Duodenal mucosa (tissue), 2 donors: ENCODE data around the gene DCTN2.
A peak's percentile ranks its signal among the peaks of the same experiment; 100 is the strongest.

Experiments
- H3K27ac ChIP-seq: one replicate; pipeline ENCODE4 v1.7.0; 2013; ENCODE audit warnings: low read depth, low read length
- H3K27me3 ChIP-seq, 2 donors: one replicate each; pipeline ENCODE4 v1.7.0; 2013; ENCODE audit warnings: low read length in 2 of 2, control low read depth in 1 of 2; ENCODE audit not compliant: insufficient read depth in 2 of 2, control insufficient read depth in 1 of 2
- H3K36me3 ChIP-seq, 2 donors: one replicate each; pipeline ENCODE4 v1.7.0; 2013; ENCODE audit warnings: low read length in 2 of 2, control low read depth in 1 of 2; ENCODE audit not compliant: insufficient read depth in 2 of 2, control insufficient read depth in 1 of 2
- H3K4me1 ChIP-seq, 2 donors: one replicate each; pipeline ENCODE4 v1.7.0; 2013; ENCODE audit warnings: low read length in 2 of 2, control low read depth in 1 of 2; ENCODE audit not compliant: insufficient read depth in 2 of 2, control insufficient read depth in 1 of 2
- H3K4me3 ChIP-seq, 2 donors: one replicate each; pipeline ENCODE4 v1.7.0; 2013; ENCODE audit warnings: low read length in 2 of 2, low read depth in 1 of 2
- H3K9ac ChIP-seq, 2 donors: one replicate each; pipeline ENCODE4 v1.7.0; 2013; ENCODE audit warnings: low read length in 2 of 2, low read depth in 1 of 2
- H3K9me3 ChIP-seq, 2 donors: one replicate each; pipeline ENCODE4 v1.7.0; 2013; ENCODE audit warnings: low read length in 2 of 2, control low read depth in 1 of 2; ENCODE audit not compliant: control insufficient read depth in 1 of 2

The DCTN2 gene

DNA sequence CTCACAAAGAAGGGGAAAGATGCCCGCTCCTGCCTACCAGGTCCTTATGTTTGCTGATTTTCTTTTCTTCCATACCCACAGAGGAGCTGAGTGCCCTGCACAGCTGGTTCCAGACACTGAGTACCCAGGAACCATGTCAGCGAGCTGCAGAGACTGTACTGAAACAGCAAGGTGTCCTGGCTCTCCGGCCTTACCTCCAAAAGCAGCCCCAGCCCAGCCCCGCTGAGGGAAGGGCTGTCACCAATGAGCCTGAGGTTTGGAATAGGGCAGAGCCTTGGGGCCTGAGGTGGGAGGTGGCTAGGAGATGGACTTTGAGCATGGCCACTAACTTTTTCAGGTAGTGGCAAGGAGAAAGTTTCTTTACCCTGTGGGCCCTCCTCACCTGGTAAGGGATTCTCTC is 56.9 kb downstream of the DCTN2 start:
- Histone ChIP-seq H3K9me3 (no peaks in the 10 kb centered on the region), H3K4me1 (peaks cover 10 to 11% of the 10 kb centered on the region in 2 donors), H3K36me3 (peaks cover 19 to 35% of the 10 kb centered on the region in 2 donors), H3K9ac (no peak overlapping the region), H3K4me3 (no peak overlapping the region), H3K27me3 (no peaks in the 10 kb centered on the region), H3K27ac (no peak overlapping the region)

DNA sequence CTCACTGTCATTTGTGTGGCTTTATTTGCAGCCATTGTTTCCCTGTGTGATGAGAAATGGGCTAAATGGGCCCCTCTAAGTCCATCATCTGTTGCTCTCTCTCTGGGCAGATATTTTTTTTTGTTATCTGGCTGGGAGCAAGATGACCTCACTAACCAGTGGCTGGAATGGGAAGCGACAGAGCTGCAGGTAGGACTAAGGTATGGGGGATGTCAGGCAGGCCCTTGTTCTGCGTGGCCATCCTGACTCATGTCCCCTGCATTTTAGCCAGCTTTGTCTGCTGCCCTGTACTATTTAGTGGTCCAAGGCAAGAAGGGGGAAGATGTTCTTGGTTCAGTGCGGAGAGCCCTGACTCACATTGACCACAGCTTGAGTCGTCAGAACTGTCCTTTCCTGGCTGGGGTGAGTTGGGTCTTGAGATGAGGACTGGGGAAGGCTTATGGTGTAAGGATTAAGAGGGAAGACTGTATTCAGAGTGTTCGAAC is 57.8 kb downstream of the DCTN2 start:
- Histone ChIP-seq H3K4me1 (peaks cover 10 to 11% of the 10 kb centered on the region in 2 donors), H3K27me3 (no peaks in the 10 kb centered on the region), H3K9ac (peak overlapping the region in 1 of 2 donors; percentile 88), H3K4me3 (peak overlapping the region; percentile 91 to 97), H3K36me3 (peaks cover 19 to 35% of the 10 kb centered on the region in 2 donors), H3K27ac (no peak overlapping the region), H3K9me3 (no peaks in the 10 kb centered on the region)

DNA sequence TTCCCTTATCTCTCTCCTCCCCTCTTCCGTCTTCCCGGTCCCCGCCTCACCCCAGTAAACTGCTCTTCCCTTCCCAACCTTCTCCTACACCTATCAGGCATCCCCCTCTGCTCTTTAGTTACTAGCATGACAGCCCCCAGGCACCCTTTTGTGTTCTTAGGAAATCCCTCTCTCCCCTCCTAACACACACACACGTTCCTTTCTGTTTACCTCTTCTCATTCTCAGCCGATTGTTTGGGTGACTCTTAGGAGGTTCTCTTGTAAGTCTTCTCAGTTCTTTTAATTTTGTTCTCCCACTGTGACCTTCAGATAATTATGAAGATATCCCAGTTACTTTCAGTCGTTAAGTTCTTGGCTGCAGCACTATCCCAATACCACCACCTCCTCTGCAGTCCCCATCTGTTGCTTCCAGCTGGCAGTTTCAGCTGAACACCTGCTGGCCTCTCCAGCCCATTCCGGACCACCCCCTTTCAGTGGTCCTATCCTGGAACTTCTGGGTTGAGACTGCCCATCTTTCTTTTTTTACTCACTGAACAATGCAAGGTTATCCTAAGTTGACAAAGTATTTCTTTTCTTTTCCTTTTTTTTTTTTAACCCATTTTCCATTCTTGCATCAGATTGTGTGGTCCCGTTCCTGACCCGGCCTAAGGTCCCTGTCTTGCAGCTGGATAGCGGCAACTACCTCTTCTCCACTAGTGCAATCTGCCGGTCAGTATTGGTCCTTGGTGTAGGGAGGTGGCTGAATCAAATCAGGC is 58.4 kb downstream of the DCTN2 start:
- Histone ChIP-seq H3K27ac (no peak overlapping the region), H3K4me1 (peaks cover 10 to 11% of the 10 kb centered on the region in 2 donors), H3K9ac (peak overlapping the region; percentile 84 to 88)

DNA sequence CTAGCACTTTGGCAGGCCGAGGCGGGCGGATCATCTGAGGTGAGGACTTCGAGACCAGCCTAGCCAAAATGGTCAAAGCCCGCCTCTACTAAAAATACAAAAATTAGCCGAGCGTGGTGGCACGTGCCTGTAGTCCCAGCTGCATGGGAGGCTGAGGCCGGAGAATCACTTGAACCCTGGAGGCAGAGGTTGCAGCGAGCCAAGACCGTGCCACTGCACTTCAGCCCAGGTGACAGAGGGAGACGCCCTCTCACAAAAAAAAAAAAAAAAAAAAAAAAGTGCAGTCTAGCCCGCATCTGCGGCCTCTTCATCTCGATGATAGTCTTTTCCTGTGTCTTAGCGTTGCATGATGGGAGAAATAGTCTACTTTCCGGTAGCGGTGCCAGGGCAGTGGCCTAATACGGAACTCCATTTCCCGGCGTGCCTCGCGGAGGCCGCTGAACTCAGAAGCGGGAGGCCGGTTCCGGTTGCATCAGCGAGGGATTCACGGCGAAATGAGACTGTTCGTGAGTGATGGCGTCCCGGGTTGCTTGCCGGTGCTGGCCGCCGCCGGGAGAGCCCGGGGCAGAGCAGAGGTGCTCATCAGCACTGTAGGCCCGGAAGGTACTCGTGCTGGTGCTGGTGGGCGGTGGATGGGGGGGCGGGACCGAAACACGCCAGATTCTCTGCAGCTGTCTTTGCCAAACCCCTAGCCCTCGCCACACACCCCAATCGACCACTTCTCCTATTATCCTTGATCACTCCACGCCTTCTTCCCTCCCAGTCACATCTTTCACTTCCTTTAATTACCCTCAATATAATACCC is 59.2 kb downstream of the DCTN2 start, which contains the start of gene MARS1:
MARS1 (plus strand) TSS at position 472 of the 805 bp plus-strand sequence; CDS start at position 495, 23 bp downstream.
- peak within 1 kb of the TSS; percentile 71 for H3K27ac ChIP-seq
- H3K27me3 ChIP-seq = no peaks in the 10 kb centered on the region
- H3K4me1 ChIP-seq = peaks cover 10 to 11% of the 10 kb centered on the region in 2 donors
- peaks cover 17 to 33% of the 10 kb centered on the region in 2 donors for H3K36me3 ChIP-seq
- peak within 1 kb of the TSS; percentile 84 to 88 for H3K9ac ChIP-seq
- peak within 1 kb of the TSS; percentile 91 to 97 for H3K4me3 ChIP-seq
- no peaks in the 10 kb centered on the region for H3K9me3 ChIP-seq

More for the DNA sequence above, 58.4 kb downstream of the DCTN2 start:
- Histone ChIP-seq H3K9me3 (no peaks in the 10 kb centered on the region), H3K36me3 (peaks cover 19 to 35% of the 10 kb centered on the region in 2 donors), H3K27me3 (no peaks in the 10 kb centered on the region), H3K4me3 (peak overlapping the region; percentile 91 to 97)

DNA sequence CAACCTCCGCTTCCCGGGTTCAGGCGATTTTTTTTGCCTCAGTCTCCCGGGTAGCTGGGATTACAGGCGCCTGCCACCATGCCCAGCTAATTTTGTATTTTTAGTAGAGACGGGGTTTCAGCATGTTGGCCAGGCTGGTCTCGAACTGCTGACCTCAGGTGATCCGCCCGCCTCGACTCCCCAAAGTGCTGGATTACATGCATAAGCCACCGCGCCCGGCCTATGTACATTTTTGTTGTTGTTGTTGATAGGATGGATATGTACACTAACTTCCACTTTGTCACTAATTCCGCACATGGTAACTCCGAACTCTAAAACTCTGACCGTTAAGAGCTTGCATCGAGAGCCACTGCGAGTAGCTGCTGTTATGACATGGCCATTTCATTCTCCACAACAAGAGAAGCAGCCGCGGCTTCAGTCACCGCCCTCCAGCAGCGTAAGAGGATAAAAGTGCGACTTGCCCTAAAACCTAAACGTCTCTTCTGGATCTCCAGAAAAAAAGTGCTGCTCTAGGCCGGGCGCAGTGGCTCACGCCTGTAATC is 59.9 kb downstream of the DCTN2 start:
- no peak overlapping the region for H3K27ac ChIP-seq
- H3K36me3 ChIP-seq = peaks cover 15 to 29% of the 10 kb centered on the region in 2 donors
- H3K4me1 ChIP-seq = peaks cover 10 to 11% of the 10 kb centered on the region in 2 donors
- no peak overlapping the region for H3K9ac ChIP-seq
- no peaks in the 10 kb centered on the region for H3K9me3 ChIP-seq
- no peaks in the 10 kb centered on the region for H3K27me3 ChIP-seq
- H3K4me3 ChIP-seq = peak overlapping the region; percentile 91 to 97

DNA sequence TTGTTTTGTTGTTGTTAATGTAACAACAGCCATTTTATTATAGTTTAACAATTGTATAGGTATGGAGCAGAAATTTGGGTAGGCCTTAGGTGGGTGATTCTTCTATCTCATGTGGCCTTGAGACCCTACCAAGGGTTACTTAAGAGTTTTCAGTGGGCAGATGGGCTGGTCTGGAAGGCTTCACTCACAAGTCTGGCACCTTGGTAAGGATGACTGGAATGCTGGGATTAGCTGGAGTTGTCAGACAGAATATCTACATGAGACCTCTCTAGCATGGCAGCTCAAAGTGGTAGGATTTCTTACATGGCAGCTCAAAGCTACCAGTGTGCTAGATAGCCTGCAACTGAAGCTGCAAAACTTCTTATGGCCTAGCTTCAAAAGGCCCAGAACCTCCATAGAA is 61.3 kb downstream of the DCTN2 start:
- Histone ChIP-seq H3K27me3 (peaks cover 0 to 3% of the 10 kb centered on the region in 2 donors), H3K27ac (no peak overlapping the region), H3K9ac (no peak overlapping the region), H3K4me1 (peaks cover 10 to 11% of the 10 kb centered on the region in 2 donors), H3K36me3 (peaks cover 9 to 16% of the 10 kb centered on the region in 2 donors), H3K4me3 (no peak overlapping the region), H3K9me3 (no peaks in the 10 kb centered on the region)

DNA sequence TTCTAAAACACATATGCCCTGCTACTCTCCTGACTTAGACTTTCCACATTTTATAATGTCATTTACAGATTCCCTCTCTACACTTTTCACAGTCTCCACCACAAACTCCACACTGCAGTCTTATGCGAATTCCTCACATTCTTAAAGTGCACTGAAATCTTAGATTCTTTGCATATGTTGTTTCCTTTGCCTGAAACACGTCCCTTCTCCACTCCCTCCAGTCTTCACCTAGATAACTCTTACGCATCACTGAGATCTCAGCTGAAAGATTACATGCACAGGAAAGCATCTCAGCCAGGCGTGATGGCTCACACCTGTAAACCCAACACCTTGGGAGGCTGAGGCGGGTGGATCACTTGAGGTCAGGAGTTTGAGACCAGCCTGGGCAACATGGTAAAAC is 63.5 kb downstream of the DCTN2 start:
- H3K27ac ChIP-seq = no peak overlapping the region
- H3K27me3 ChIP-seq = peaks cover 5 to 7% of the 10 kb centered on the region in 2 donors
- no peaks in the 10 kb centered on the region for H3K36me3 ChIP-seq
- no peaks in the 10 kb centered on the region for H3K9me3 ChIP-seq
- H3K4me1 ChIP-seq = peaks cover under 1 to 13% of the 10 kb centered on the region in 2 donors
- no peak overlapping the region for H3K9ac ChIP-seq
- H3K4me3 ChIP-seq = no peak overlapping the region

DNA sequence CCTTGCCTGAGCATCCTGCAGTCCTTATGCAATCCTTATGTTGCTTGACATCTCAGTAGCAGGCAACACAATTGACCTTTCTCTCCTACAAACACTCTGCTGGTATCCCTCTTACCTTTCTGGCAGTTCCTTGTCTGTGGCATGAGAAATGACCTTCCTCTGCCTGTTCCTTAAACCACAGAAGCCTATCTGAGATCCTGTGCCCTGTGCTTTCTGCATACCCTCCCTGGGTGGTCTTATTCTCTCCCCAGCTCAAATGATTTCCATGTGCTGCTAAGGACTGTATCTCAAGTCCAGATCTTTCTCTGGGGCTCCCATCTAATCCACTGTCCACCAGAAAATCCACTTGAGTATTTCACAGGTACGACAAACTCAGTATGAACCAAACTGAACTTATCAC is 65.3 kb downstream of the DCTN2 start:
- Histone ChIP-seq H3K27ac (no peak overlapping the region), H3K9ac (no peak overlapping the region), H3K36me3 (no peaks in the 10 kb centered on the region), H3K9me3 (no peaks in the 10 kb centered on the region), H3K4me3 (no peak overlapping the region), H3K27me3 (peaks cover 7 to 10% of the 10 kb centered on the region in 2 donors), H3K4me1 (peaks cover 0 to 12% of the 10 kb centered on the region in 2 donors)
